SK-N-SH (cell line): ENCODE results near the gene SNX24. TPM values are rescaled to one million over a fixed set of nuclear protein-coding genes. Genes with fewer than 3 reads are reported as not detected.

Source experiments
- CTCF ChIA-PET: fragments of 300-600, 350-600 bp; formaldehyde crosslinking; extraction: SDS; loops from one replicate; lab custom pipeline; 2021; lab: Yijun Ruan, JAX
- POLR2A ChIA-PET: fragments of 350-600 bp; sonication (Branson Sonifier 250); formaldehyde crosslinking; extraction: SDS; loops from one replicate; lab custom pipeline; 2020; ENCODE audit warnings: antibody characterized with exemption, inconsistent platforms; lab: Yijun Ruan, JAX
- DNase-seq: peaks from one replicate; pipeline ENCODE4 v3.0.0; 2012
- H2AFZ ChIP-seq: fragments of 200-600 bp; sonication (generic); 2 replicates; pipeline ENCODE4 v1.8.1; 2016; ENCODE audit warnings: antibody characterized with exemption, mild to moderate bottlenecking, low read depth
- H3F3A ChIP-seq: fragments of 200-600 bp; sonication (generic); replicated peaks from 2 replicates; pipeline ENCODE3; 2016; ENCODE audit warnings: antibody characterized with exemption, mild to moderate bottlenecking; ENCODE audit not compliant: insufficient read depth
- H3K27ac ChIP-seq, 2 experiments: fragments of 200-500 bp in 1 of 2; fragments of 200-600 bp in 1 of 2; sonication (Bioruptor generic) in 1 of 2; sonication (generic), shearing (Covaris generic) in 1 of 2; 2 replicates each; pipeline versions ENCODE4 v1.5.1 to v1.6.1; 2014 to 2016; ENCODE audit warnings: low read depth in 2 of 2, inconsistent platforms in 1 of 2, low read length in 1 of 2, mild to moderate bottlenecking in 1 of 2, mixed read lengths in 1 of 2
- H3K27me3 ChIP-seq: fragments of 200-600 bp; sonication (generic), shearing (Covaris generic); 2 replicates; pipeline ENCODE4 v1.6.1; 2016; ENCODE audit warnings: mixed run types; ENCODE audit not compliant: insufficient read depth
- H3K36me3 ChIP-seq, 2 experiments: fragments of 200-500 bp in 1 of 2; fragments of 200-600 bp in 1 of 2; sonication (Bioruptor generic) in 1 of 2; sonication (generic) in 1 of 2; replicated peaks in 1 of 2; 2 replicates each; pipeline versions ENCODE3 to v1.5.1; 2014 to 2016; ENCODE audit warnings: low read length in 1 of 2, mild to moderate bottlenecking in 1 of 2; ENCODE audit not compliant: insufficient read depth in 2 of 2, control insufficient read depth in 1 of 2
- H3K4me1 ChIP-seq, 2 experiments: fragments of 200-500 bp in 1 of 2; fragments of 200-600 bp in 1 of 2; sonication (Bioruptor generic) in 1 of 2; sonication (generic), shearing (Covaris generic) in 1 of 2; 2 replicates each; pipeline versions ENCODE4 v1.5.1 to v1.6.1; 2014 to 2016; ENCODE audit warnings: low read depth in 1 of 2, low read length in 1 of 2, mixed run types in 1 of 2; ENCODE audit not compliant: insufficient read depth in 2 of 2, control insufficient read depth in 1 of 2
- H3K4me2 ChIP-seq: fragments of 200-600 bp; sonication (generic), shearing (Covaris generic); 2 replicates; pipeline ENCODE4 v1.6.1; 2017; ENCODE audit warnings: mixed run types
- H3K4me3 ChIP-seq, 2 experiments: fragments of 200-500 bp in 1 of 2; fragments of 200-600 bp in 1 of 2; sonication (Bioruptor generic) in 1 of 2; sonication (generic), shearing (Covaris generic) in 1 of 2; 2 replicates each; pipeline versions ENCODE4 v1.5.1 to v1.8.1; 2014 to 2016; ENCODE audit warnings: low read depth in 2 of 2, inconsistent platforms in 1 of 2, low read length in 1 of 2, mild to moderate bottlenecking in 1 of 2, mixed read lengths in 1 of 2, moderate library complexity in 1 of 2
- H3K79me2 ChIP-seq: fragments of 200-600 bp; sonication (generic); 2 replicates; pipeline ENCODE4 v1.8.1; 2017; ENCODE audit warnings: mild to moderate bottlenecking; ENCODE audit not compliant: insufficient read depth
- H3K9ac ChIP-seq: fragments of 200-600 bp; sonication (generic); 2 replicates; pipeline ENCODE4 v1.6.1; 2017; ENCODE audit warnings: mixed run types
- H3K9me2 ChIP-seq: fragments of 200-600 bp; sonication (generic); 2 replicates; pipeline ENCODE4 v1.6.1; 2017; ENCODE audit warnings: mixed run types
- H3K9me3 ChIP-seq: fragments of 200-600 bp; sonication (generic); 2 replicates; pipeline ENCODE4 v1.6.1; 2017; ENCODE audit warnings: mixed run types, mild to moderate bottlenecking, moderate library complexity
- H4K20me1 ChIP-seq: fragments of 200-600 bp; sonication (generic); 2 replicates; pipeline ENCODE4 v1.6.1; 2017; ENCODE audit warnings: mild to moderate bottlenecking, mixed run types; ENCODE audit not compliant: insufficient read depth
- CHD2 ChIP-seq: fragments of 150-350 bp; IDR thresholded peaks from 2 replicates; pipeline ENCODE4 v1.6.1; 2018; ENCODE audit warnings: low read length; ENCODE audit not compliant: partially characterized antibody
- CTCF ChIP-seq: fragments of 200-600 bp; sonication (generic); IDR thresholded peaks from 2 replicates; pipeline ENCODE4 v1.6.1; 2017; ENCODE audit warnings: antibody characterized with exemption, mild to moderate bottlenecking, moderate library complexity
- ELF1 ChIP-seq: IDR thresholded peaks from 2 replicates; pipeline ENCODE4 v1.4.0; 2012
- EP300 ChIP-seq, 2 experiments: IDR thresholded peaks; 2 replicates each; pipeline versions ENCODE4 v1.4.0 to v1.6.1; 2012; ENCODE audit warnings: borderline replicate concordance in 1 of 2, low read depth in 1 of 2, low read length in 1 of 2
- EZH2phosphoT487 ChIP-seq: fragments of 200-600 bp; sonication (generic); IDR thresholded peaks from 2 replicates; pipeline ENCODE4 v1.6.1; 2017; ENCODE audit warnings: low read depth, mixed run types, mild to moderate bottlenecking, antibody characterized with exemption, moderate library complexity, borderline replicate concordance
- FOXJ3 ChIP-seq: sonication (generic); formaldehyde crosslinking; IDR thresholded peaks from 2 replicates; pipeline ENCODE4 v1.5.1; 2020; ENCODE audit warnings: mild to moderate bottlenecking, missing genetic modification reagents
- GATA2 ChIP-seq: sonication (generic); formaldehyde crosslinking; IDR thresholded peaks from 2 replicates; pipeline ENCODE4 v1.5.0; 2020; ENCODE audit warnings: mild to moderate bottlenecking, missing genetic modification reagents
- MAX ChIP-seq: IDR thresholded peaks from 2 replicates; pipeline ENCODE4 v1.4.0; 2012; ENCODE audit warnings: low read depth
- POLR2AphosphoS5 ChIP-seq: IDR thresholded peaks from 2 replicates; pipeline ENCODE4 v1.6.1; 2012; ENCODE audit warnings: low read depth, low read length
- RAD21 ChIP-seq: IDR thresholded peaks from 2 replicates; pipeline ENCODE4 v1.6.1; 2012; ENCODE audit warnings: mild to moderate bottlenecking, low read length
- TCF12 ChIP-seq: IDR thresholded peaks from 2 replicates; pipeline ENCODE4 v1.4.0; 2012
- TEAD4 ChIP-seq: IDR thresholded peaks from 2 replicates; pipeline ENCODE4 v1.4.0; 2012; ENCODE audit warnings: mild to moderate bottlenecking, borderline replicate concordance; ENCODE audit not compliant: insufficient read depth
- WGBS: methylation state at CpG from one replicate; pipeline ENCODE4 v1.1.6; 2017; ENCODE audit warnings: low lambda C conversion rate; 5-methylcytosine and 5-hydroxymethylcytosine counted together
- polyA plus RNA-seq, 3 experiments: library from polyadenylated mRNA; depleted of rRNA; stranded (reverse); fragments of >200 nt; gene quantifications; 2 replicates each; pipeline ENCODE4 v1.2.3, GENCODE V29; 2012
- TF ChIP-seq, protein P1 (sequence below): IDR thresholded peaks from 2 replicates; pipeline ENCODE4 v1.4.0; 2012; ENCODE audit warnings: low read depth, borderline replicate concordance
- TF ChIP-seq, protein P2 (sequence below): fragments of 150-350 bp; IDR thresholded peaks from 2 replicates; pipeline ENCODE4 v1.6.1; 2017; ENCODE audit warnings: antibody characterized with exemption, low read length, low read depth, borderline replicate concordance
- TF ChIP-seq, protein P3 (sequence below): IDR thresholded peaks from 2 replicates; pipeline ENCODE4; 2012

The SNX24 gene
- polyA plus RNA-seq, 1 of the 3 experiments (the other 2 are of a cell fraction), result 8.2 TPM

DNA sequence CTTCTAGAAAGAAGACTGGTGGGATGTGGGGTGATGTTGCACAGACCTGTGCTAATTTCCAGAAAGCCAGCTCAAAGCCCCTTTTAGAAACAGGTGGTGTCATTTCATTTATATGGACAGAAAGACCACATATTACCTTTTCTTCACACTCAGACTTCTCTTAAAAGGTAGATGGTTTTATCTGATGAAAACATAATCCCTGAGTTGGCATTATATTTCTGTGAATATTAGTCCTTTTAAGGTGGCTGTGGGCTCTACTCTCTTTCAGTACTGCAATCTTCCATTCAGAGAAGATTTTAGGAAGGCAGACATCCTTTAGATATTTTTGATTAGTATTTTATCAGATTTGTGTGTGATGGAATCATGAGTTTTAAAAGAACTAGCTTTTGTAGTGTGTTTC, 117.9 kb downstream of the SNX24 start (continued):
- TF ChIP-seq, protein P1, sequence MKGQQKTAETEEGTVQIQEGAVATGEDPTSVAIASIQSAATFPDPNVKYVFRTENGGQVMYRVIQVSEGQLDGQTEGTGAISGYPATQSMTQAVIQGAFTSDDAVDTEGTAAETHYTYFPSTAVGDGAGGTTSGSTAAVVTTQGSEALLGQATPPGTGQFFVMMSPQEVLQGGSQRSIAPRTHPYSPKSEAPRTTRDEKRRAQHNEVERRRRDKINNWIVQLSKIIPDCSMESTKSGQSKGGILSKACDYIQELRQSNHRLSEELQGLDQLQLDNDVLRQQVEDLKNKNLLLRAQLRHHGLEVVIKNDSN, result no peak
- TF ChIP-seq, protein P2, sequence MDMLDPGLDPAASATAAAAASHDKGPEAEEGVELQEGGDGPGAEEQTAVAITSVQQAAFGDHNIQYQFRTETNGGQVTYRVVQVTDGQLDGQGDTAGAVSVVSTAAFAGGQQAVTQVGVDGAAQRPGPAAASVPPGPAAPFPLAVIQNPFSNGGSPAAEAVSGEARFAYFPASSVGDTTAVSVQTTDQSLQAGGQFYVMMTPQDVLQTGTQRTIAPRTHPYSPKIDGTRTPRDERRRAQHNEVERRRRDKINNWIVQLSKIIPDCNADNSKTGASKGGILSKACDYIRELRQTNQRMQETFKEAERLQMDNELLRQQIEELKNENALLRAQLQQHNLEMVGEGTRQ, result no peak
- TF ChIP-seq TCF12 (no peak), EZH2phosphoT487 (no peak), POLR2AphosphoS5 (no peak), MAX (no peak), ELF1 (no peak), EP300 (IDR thresholded peaks at IDR 0.05; ENCODE audit: borderline replicate concordance in 1 of 2, low read depth in 1 of 2, low read length in 1 of 2) (no peak), RAD21 (no peak), TEAD4 (no peak)

- no peaks in the 10 kb centered on the region for H3F3A ChIP-seq
- H3K36me3 ChIP-seq, result no peaks in the 10 kb centered on the region
- H3K4me1 ChIP-seq, result no peaks in the 10 kb centered on the region; a peak in 1 of 4 replicates
- H3K27ac ChIP-seq, result no peak overlapping the region
- TF ChIP-seq, protein P3, sequence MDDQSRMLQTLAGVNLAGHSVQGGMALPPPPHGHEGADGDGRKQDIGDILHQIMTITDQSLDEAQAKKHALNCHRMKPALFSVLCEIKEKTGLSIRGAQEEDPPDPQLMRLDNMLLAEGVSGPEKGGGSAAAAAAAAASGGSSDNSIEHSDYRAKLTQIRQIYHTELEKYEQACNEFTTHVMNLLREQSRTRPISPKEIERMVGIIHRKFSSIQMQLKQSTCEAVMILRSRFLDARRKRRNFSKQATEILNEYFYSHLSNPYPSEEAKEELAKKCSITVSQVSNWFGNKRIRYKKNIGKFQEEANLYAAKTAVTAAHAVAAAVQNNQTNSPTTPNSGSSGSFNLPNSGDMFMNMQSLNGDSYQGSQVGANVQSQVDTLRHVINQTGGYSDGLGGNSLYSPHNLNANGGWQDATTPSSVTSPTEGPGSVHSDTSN, result no peak
- TF ChIP-seq RAD21 (no peak), POLR2AphosphoS5 (no peak), CHD2 (no peak), FOXJ3 (CRISPR knock-in tag) (no peak), CTCF (no peak), GATA2 (no peak), ELF1 (no peak)
- TF ChIP-seq, all 33 proteins: peak for 0
- Histone ChIP-seq H3K9ac (no peak overlapping the region), H3K4me3 (no peak overlapping the region), H3K27me3 (no peaks in the 10 kb centered on the region), H4K20me1 (no peaks in the 10 kb centered on the region), H3K4me2 (no peak overlapping the region), H2AFZ (no peak overlapping the region), H3K9me3 (no peaks in the 10 kb centered on the region), H3K79me2 (no peaks in the 10 kb centered on the region), H3K9me2 (no peaks in the 10 kb centered on the region)
- CTCF ChIA-PET, result no interaction called here
- no peak for DNase-seq
- WGBS, result 93% methylated on average over 1 of the region's 1 CpG
- POLR2A ChIA-PET, result no interaction called here
These were observed 119.7 kb downstream of the SNX24 start for GRCh38 chr5:122965111-122965510.
